NCI-H82 treated with DMSO at 0.1 percent for 48 hours (cell line): Measurements from ENCODE around the gene SLC7A9.
"Not testable (repeated sequence)": the region's sequence is repeated elsewhere in the genome, so short reads cannot be mapped to it uniquely, and the experiment has no call there.

Source experiments
- DNase-seq: peaks from one replicate; lab custom pipeline; 2025; ENCODE audit not compliant: unreplicated experiment; lab: John Stamatoyannopoulos, UW

Gene SLC7A9

DNA sequence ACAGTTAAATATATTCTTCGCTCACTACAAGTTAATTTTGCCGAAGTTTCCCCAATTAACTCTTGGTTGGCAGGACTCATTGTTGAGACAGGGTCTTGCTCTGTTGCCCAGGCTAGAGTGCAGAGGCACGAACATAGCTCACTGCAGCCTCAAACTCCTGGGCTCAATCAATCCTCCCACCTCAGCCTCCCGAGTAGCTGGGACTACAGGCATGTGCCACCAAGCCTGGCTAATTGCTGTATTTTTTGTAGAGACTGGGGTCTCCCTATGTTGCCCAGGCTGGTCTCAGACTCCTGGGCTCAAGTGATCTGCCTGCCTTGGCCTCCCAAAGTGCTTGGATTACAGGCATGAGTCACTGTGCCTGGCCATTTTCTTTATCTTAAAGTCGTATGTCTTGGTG is 15.7 kb upstream of the SLC7A9 start:
- DNase-seq = not testable (repeated sequence)

DNA sequence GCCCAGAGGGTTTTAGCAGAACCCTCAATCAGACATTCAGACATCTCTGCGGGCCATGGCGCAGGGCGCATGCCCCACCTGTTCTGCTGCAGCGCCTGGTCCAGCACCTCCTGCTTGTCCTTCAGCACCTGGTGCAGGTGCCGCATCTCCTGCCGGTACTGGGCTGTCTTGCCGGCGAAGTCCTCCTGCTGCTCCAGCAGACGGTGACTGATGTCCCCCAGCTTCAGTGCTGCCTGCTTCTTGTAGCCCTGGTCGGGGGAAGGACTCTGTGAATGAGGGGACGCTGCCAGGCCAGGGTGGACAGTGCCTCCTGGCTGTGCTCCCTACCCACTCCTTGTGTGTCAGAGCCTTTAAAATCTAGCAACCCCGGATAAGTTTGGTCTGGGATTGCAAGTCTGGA is 12.2 kb upstream of the SLC7A9 start:
- DNase-seq = no peak

DNA sequence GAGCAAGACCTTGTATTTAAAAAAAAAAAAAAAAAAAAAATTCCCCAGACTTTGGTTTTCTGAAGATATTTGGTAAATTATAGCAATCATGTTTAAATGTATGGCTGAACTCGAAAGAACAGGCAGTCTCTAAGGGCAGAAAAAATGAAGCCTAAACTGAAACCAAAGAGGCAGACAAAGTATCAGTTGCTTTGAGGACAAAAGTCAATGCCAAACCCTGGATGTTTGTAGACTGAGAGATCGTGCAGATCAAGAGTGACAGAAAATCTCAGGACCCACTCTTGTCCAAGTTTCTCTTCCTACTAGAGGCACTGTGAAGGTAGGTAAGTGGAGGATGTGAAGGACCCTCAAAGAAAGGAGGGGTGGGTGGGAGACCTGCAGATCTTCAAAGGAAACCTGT is 11.1 kb upstream of the SLC7A9 start:
- no peak for DNase-seq

DNA sequence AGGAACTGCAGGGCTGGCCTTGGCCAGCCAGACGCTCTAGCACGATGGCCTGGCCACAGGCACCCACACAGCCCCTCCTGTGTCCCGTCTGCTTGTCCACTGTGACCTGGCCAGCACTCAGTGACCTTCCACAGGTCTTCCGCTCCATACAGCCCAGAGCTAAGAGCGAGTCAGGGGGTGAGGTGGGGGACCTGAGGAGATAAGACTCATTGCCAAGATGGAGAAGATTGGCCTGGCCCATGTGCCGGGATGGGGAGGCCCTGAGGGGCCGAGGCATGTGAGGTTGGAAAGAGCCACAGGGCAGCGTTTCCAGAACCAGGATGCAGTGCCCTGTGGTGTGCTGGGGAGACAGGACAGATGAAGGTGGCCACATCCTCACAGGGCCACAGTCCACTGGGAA is 10.2 kb upstream of the SLC7A9 start:
- no peak for DNase-seq

DNA sequence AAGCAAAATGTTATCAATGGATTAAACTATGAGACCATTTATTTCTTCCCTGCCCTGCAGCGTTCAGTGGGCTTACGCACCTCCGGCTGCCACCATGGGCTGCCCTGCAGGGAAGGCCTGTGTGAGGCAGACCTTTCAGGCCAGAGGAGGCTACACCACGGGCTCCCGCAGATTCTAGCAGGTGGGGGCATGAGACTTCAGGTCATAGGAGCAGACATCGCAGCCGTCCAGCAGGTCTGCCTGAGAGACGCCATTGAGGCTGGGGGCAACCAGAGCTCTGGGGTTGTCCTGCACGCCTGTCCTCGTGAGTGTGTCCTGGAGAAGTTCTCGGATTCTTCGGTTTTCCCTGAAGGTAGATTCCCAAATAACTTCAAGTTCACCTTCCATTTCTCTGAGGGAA is 9.4 kb upstream of the SLC7A9 start:
- no peak for DNase-seq

DNA sequence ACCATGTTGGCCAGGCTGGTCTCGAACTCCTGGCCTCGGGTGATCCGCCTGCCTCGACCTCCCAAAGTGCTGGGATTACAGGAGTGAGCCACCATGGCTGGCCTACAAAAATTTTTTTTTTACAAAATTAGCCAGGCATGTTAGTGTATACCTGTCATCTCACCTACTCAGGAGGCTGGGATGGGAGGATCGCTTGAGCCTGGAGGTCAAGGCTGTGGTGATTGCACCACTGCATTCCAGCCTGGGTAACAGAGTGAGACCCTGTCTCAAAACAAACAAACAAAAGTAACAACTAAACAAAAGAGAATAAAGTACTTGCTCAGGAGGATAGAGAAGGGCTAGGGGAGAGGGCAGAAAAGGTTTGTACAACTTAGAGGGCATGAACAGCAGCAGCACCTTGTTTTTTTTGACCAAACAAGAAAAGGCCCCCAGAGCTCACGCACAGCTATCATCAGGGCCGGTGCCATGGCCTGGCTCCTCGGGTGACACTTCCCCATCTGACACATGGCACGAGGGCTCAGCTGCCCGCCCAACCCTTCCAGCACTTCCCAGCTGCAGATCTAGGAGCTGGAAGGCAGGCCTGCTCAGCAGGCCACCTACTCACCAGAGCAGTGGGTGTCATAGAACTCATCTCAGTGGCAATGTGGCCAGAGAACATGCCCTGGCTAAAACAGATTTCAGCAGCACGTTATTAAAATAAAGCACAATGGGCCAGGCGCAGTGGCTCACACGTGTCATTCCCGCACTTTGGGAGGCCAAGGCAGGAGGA is 8.6 kb upstream of the SLC7A9 start:
- DNase-seq = no peak

DNA sequence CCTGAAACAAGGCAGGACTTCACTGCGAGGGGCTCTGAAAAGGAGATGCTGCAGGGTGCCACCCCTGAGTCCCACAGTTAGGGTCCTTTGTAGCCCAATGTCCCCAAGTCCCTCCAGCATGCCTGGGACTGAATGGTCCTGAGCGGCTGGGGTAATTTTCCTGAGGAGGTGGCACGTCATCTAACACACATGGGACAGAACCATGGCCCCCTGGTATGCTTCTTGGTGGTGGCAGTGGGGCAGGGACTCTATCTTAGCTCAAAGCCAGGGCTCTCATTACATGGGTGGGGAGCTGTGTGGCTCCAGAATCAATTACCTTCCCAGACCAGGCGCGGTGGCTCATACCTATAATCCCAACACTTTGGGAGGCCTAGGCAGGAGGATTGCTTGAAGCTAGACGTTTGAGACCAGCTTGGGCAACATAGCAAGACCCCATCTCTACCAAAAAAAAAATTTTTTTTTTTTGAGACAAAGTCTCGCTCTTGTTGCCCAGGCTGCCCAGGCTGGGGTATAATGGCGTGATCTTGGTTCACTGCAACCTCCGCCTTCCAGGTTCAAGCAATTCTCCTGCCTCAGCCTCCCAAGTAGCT is 7.9 kb upstream of the SLC7A9 start:
- DNase-seq = no peak

DNA sequence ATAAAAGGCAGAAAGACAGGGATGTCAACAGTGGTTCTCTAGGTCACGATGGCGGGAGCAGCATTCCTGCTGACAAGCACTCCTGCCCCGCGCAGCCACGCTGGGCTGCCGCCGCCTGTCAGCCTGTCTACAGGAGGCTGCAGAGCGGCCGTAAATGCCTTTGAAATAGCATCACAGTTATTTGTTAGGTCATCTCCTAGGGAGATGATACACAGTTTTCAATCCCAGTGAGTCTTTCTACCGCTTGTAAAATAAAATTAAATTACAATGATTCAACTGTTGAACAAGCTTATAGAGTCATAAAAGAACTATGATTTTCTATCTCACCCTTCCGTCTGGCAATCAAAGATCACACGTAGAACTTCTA is 7.3 kb upstream of the SLC7A9 start:
- DNase-seq = no peak

DNA sequence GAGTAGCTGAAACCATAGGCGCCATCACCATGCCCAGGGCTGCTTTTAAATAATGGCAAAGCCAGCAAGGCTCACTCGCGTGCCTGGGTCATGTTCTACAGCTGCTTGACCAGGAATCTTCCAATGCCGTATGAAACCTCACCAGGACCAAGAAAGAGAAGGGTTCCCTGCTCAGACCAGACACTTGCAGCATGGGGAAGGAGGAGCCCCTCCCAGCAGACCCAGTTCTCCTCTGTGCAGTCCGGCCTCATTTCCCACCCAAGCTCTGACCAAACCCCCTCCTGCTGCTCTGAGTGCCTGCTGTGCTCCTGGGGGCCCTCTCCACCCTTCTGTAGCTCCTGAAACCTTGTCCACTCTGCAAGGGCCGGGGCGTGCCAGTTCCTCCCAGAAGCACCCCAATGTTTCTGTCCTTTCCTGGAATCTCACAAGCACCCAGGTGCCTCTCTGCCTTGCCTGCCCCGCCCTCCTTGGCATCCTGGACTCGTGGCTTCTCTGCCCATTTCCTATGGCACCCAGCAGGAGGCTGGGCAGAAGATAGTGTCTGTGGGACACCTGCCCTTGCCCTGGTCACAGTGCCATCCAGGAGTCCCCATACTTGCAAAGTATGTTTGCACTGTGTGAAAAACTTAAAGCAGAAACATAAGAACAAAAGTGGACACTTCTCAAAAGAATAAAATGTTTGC is 6.8 kb upstream of the SLC7A9 start:
- no peak for DNase-seq

DNA sequence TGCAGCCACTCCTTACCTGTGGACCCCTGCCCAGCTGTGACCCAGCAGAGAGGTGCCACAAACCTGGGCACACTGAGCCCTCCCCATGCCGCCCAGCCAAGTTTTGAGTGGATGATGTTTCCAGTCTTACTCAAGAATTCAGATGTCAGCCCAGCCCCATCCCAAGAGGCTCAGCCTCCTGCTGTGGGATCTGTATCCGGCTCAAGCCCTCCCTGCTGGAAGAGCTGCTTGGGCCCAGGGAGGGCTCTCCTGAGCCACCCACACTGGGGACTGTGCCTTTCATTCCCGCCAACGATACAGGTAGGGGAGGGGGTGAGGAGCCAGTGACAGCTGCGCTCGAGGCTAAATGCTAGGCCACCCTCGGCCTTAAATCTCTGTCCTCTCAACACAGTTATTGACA is 5.9 kb upstream of the SLC7A9 start:
- DNase-seq = no peak

DNA sequence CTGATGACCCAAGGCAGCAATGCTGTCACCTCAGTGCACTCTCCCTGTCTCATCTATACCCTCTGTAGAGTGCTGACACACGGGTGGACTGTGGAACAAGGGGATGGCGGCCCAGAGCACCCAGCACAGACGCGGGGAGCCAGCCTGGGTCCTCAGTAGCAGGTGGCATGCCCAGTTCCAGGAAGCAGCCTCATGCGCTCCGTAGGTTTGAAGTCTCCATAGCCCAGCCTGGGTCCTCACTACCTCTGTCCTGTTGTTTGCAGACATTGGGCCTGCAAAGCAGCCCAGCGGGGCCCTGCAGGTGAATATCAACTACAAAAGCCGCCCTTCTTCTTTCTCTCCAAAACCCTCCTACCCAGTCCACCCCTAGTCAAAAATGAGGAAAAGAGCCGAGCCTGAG is 5.0 kb upstream of the SLC7A9 start:
- DNase-seq = no peak

DNA sequence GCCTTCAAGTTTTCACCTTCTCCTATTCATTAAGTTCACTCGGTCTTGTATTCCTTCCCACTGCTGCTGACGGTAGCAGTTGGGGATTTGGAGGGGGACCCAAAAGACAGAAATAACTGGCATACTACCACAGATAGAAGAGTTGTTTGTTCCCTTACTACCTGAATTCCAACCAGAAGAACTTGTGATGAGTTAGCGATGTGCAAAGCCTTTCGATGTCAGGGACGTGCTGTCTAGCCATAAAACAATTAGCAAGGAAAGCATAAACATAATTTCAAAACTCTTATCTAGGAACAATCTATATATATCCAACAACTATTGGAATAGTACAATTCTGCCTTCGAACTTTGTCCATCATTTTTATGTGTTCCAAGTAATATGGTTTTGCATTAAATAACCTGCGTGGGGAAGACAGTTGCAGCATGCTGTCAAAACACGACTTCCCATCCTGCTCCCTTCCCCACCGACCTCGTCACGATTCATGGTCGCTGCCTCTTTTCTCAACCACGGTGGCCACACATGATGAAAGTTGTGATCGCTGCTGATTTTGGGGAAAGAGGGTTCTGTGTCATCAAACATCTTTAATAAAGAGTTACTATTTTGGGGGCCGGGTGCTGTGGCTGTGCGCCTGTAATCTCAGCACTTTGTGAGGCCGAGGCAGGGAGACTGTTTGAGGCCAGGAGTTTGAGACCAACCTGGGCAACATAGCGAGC is 3.8 kb upstream of the SLC7A9 start:
- no peak for DNase-seq

DNA sequence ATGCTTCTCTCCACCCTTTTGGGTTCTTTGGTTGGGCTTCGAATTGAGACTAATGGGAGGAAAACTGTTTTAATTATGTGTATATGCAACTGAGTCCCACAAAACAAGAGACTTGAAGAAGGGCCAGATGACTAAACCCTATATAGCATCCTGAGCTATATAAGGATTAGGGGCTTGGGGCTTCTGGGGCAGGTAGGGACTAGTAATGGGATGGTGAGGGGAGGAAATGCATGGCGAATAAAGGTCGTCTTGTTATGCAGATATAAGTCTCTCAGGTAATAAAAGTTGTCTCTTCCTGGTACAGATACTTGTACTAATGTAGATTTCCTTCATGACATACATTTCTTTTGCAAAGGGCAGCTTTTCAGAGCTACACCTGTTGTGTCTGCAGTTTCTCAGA is 2.8 kb upstream of the SLC7A9 start:
- no peak for DNase-seq

DNA sequence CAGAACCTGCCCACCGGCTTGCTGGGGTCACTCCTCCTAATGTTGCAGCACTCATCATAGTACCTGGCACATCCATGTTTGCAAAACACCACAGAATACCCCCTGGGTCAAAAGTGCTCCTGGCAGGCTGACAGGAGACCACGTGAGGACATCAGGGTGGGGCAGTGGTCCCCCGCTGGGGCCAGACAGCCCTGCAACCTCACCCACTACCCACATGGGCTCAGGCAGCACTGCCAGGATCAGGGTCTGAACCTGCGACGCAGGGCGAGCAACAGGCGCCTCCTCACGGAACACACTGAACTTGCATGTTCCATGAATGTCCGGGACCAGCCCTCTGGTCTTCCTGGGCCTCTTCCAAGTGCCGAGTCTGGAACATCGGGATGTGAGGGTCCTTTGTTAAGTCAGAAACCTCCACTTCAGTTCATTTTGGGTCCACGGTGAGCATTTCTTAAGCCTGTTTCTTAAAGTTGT is 1.4 kb upstream of the SLC7A9 start:
- no peak for DNase-seq

DNA sequence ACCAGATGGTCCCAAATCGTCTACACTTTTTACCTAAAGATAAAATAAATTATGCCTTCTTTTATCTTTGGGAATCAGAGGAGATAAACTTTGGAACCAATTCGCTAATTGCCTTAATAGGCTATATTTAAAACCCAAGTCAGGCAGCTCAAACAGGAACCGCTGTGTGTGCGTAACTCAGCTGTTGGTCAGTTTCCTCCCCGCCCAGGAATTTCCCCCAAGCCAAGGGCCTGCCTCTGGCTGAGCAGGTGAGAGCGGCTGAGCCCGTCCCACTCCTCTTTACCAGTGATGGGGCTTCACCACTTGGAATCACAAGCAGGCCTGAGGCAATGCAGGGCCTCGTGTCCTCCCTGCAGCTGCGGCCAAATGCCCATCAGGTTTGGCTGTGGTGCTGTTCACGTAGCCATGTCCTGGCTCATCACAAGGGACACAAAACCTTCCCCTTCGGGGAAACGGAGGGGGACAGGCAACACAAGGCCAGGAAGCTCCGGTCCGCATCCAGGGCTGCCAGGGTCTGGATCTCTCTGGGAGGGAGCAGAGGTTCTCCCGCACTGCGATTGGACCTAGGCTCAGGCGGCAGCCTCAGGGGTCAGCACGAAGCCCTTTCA is 503 bp upstream of the SLC7A9 start:
- DNase-seq = no peak

DNA sequence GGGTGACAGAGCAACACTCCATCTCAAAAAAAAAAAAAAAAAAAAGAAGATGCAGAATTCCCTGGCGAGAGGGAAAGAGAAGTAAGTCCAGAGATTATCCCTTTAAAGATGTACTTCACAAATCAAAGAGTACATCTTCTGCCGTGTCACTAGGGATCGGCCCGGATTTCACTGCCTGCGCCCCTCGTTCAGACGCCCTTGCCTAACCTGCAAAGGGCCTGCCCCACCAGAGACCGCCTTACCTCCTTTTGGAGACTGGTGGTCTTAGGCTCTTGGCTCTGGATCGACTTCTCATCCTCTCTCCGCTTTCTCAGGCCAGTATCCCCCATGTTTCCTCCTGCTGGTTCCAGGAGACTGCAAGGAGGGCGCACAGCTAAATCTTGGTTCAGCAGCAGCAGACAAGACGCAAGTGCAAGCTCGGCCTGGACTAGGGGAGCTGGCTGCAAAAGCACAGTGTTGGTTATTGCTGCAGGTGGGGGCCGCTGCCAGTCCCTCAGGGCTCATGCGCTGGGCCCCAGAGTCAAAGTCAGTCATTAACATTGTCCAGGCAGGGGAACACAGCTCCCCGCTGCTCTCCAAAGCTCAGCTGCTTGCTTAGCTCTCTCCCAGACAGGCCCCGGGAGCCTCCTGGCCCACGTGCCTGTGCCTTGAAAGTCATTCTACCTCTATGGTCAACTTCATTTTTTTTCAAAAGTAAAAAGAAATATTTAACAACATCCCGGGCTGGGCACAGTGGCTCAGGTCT is 1.2 kb downstream of the SLC7A9 start:
- DNase-seq = no peak

DNA sequence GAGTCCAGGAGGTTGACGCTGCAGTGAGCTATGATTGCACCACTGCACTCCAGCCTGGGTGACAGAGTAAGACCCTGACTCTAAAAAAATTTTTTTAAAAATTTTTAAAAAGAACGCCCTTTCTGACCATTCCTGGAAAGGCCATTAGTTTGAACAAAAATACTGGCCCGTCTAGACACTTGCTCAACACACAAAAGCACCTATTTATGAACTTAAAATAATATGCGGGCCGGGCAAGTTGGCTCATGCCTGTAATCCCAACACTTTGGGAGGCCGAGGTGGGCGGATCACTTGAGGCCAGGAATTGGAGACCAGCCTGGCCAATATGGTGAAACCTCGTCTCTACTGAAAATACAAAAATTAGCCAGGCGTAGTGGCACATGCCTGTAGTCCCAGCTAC is 2.1 kb downstream of the SLC7A9 start:
- not testable (repeated sequence) for DNase-seq

DNA sequence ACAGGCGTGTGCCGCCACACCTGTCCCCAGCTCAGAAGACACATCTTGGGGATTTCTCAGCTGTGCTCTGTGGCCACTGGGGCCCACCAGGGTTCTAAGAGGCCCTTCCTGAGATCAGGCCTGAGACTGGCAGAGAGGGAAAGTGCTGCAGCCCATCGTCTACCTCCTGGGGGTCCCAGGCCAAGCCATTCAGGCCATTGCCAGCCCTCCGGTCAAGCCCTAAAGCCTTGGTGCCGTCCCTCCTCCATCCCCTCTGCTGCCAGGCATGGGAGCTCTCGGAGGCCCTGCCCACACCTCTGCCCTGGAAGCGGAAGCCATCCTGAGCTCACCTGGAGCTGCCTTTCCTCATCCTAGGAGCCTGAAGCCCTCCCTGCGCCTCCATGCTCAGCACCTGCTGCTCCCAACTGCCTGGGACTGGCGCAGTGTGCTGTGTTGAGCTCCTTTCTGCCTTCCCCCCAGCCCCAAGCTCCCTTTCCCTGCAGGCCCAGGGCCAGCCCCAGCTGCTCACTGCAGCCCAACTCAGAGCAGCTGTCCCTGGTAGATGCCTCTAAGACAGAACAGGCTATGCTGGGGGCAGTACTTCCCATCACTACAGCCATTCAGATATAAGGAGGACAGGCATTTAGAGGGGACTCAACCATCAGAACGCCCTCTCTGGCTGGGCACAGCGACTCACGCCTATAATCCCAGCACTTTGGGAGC is 2.9 kb downstream of the SLC7A9 start:
- DNase-seq = no peak

DNA sequence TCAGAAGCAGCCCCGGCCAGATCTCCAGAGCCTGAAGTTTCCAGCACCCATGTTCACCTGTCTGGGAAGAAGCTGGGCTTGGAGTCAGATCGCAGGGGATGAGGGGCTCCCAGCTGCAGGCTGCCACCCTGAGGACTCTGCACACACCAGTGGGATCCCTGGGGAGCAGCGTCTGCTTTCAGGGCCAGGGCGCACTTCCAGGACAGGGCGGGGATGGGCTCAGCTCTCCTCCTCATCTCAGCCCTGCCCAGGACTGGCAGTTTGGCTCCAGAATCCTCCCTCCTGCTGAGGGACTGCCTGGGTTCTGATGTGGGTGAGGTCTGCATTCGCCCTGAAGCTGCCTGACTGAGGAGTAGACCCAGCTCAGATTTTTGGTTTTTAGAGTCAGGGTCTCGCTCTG is 3.5 kb downstream of the SLC7A9 start:
- no peak for DNase-seq

DNA sequence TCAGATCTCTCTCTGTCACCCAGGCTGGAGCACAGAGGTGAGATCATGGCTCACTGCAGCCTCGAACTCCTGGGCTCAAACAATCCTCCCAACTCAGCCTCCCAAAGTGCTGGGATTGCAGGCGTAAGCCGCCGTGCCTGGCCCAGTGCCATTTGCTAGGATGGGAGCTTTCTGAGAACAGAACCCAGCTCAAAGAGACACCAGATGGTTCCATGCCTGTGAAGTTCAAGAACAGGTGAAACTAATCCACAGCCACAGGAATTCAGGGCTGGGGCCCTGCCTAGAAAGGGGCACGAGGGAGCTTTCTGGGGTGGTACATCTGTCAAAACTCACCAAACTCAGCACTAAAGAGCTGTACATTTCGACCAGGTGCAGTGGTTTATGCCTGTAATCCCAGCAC is 4.2 kb downstream of the SLC7A9 start:
- no peak for DNase-seq
